Uterus (tissue), 2 donors: Measurements from ENCODE around the gene SESTD1.

Experiments
- POLR2A ChIP-seq, 2 donors: fragments of 450-650 bp; IDR thresholded peaks; one replicate each; pipeline ENCODE4 v1.6.1; 2016; ENCODE audit warnings: antibody characterized with exemption in 2 of 2, mild to moderate bottlenecking in 1 of 2, moderate library complexity in 1 of 2
- TF ChIP-seq, protein P1 (sequence below), 4 experiments: fragments of 200-600 bp in 2 of 4; fragments of 450-650 bp in 2 of 4; sonication (generic) in 2 of 4; IDR thresholded peaks; one replicate each; pipeline ENCODE4 v1.5.1; 2016 to 2019; ENCODE audit warnings: antibody characterized with exemption in 4 of 4, mild to moderate bottlenecking in 2 of 4, moderate library complexity in 1 of 4

DNA sequence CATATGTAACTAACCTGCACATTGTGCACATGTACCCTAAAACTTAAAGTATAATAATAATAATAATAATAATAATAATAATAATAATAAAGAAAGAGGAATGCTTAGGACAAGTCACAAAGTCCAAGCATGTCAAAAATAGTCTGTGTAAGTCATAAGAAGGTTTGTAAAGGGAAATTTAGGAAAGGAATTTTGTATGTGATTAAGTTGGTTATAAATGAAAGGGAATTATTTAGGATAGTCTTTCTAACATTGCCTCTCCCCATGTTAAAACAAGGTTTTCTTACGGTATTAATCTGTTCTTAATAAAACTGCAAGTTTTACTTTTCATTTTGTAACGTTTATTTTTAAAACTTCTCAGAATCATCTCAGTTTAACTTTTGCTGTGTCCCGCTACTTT, 62.8 kb downstream of the SESTD1 start:
- TF ChIP-seq, protein P1, sequence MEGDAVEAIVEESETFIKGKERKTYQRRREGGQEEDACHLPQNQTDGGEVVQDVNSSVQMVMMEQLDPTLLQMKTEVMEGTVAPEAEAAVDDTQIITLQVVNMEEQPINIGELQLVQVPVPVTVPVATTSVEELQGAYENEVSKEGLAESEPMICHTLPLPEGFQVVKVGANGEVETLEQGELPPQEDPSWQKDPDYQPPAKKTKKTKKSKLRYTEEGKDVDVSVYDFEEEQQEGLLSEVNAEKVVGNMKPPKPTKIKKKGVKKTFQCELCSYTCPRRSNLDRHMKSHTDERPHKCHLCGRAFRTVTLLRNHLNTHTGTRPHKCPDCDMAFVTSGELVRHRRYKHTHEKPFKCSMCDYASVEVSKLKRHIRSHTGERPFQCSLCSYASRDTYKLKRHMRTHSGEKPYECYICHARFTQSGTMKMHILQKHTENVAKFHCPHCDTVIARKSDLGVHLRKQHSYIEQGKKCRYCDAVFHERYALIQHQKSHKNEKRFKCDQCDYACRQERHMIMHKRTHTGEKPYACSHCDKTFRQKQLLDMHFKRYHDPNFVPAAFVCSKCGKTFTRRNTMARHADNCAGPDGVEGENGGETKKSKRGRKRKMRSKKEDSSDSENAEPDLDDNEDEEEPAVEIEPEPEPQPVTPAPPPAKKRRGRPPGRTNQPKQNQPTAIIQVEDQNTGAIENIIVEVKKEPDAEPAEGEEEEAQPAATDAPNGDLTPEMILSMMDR (IDR thresholded peaks at IDR 0.05) = no peak
- no peak for TF ChIP-seq POLR2A (IDR thresholded peaks at IDR 0.05)
